KBM-7 (cell line): ENCODE data around the gene DNM2.
A peak's percentile ranks its signal among the peaks of the same experiment; 100 is the strongest.

ENCODE experiments used
- DNase-seq: peaks from one replicate; pipeline ENCODE4 v3.0.0-alpha.2; 2015
- in situ Hi-C: fragments of 300-500 bp; cut with MboI; formaldehyde crosslinking; loops from 2 replicates; pipeline ENCODE4 v1.14.3; 2020; ENCODE audit warnings: low sequenced_read_pairs, low pct_unique_long_range_greater_than_20kb, mixed read lengths

DNM2 gene

DNA sequence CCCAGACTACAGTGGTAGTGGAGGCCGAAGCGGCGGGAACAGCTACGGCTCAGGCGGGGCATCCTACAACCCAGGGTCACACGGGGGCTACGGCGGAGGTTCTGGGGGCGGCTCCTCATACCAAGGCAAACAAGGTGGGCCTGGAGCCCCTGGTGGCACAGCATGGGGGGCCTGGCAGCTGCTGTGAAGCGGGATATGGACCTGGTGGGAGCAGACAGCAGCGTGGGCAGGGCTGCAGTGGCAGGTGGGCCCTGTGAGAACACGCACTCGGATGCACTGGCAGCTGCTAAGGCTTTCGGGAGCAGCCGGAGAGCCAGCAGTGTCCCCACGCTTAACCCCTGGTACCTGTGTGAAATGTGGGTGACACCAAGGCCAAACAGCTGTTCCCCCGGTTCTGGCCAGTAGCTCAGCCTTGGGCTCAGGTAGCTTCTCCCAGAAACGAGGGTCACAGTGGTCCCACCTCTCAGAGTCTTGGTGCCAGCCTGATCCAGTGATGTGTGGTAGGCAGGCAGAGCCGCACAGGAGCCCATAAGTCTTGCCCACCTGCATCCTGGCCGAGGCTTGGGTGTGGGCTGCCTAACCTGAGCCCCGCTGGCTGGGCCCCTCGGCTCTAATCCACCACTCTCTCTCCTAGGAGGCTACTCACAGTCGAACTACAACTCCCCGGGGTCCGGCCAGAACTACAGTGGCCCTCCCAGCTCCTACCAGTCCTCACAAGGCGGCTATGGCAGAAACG lies 29.2 kb upstream of the DNM2 start:
- DNase-seq: no peak
- in situ Hi-C loops: no loop called here

DNA sequence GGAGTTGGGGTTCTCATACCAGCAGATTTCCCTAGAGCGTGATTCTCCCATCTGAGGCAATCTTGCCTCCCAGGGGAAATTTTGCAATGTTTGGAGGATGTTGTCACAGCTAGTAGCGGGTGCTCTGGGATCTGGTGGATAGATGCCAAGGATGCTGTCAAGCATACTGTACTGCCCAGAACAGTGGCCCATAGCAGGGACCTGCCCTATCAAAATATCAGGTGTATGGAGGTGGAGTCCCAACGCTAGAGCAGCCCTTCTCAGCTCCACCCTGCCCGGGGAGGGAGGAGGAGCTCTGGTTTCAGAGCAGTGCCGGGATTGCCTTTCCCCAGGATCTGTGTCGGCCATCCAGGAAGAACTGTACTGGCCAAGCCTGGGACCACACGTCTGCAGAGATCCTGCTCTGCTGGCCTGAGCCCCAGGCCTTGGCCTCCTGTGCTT lies 27.5 kb upstream of the DNM2 start:
- in situ Hi-C loops: no loop called here
- DNase-seq: no peak

DNA sequence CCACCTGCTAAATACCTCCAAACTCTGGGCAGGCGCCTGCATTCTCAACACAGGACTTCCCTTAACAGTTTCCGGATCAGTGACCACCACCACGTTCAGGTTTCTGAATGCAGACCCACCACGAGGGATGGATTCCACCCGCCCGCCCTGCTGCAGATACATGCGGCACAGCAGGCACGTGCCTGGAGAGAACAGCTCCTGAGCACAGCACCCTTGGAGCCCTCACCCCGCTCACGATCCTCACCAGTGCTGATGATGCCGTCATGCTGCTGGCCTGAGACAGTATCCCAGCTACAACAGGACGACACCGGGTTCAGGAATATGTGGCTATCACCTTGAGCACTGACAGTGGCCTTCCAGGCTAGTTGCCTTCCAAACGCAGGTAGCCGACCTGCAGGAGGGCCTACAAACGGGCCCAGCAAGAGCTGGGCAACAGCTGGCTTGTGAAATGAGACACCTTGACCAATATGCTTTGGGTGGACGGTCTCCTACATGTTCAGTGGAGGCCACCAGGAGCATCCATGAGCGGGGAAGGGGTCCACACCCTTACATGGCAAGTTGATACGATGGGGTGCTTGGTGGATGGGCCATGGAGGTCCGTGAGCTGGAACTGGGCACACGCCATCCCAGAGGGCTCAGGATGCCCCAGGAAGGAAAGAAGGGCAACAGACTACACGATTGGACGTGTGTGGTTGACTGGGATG lies 26.5 kb upstream of the DNM2 start:
- in situ Hi-C loops: no loop called here
- no peak for DNase-seq

DNA sequence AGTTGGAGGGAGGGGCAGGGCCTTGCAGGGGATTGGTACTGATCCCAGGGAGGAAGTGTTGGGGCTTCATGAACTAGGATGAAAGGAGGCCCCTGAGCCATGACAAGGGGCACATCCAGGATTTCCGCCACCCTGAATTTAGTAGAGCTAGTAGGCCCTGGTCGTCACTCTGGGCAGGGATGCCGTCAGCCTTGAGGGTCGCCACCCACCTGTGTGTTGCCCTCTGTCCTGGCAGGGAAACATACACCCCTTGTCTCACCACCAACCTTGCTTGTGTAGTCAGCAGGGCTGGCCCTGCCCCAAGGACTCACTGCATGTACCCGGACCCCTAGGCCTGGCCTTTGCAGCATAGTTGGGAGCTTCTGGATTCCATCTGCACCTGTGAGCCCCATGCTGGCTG lies 26.0 kb upstream of the DNM2 start:
- no peak for DNase-seq
- in situ Hi-C loops: no loop called here

DNA sequence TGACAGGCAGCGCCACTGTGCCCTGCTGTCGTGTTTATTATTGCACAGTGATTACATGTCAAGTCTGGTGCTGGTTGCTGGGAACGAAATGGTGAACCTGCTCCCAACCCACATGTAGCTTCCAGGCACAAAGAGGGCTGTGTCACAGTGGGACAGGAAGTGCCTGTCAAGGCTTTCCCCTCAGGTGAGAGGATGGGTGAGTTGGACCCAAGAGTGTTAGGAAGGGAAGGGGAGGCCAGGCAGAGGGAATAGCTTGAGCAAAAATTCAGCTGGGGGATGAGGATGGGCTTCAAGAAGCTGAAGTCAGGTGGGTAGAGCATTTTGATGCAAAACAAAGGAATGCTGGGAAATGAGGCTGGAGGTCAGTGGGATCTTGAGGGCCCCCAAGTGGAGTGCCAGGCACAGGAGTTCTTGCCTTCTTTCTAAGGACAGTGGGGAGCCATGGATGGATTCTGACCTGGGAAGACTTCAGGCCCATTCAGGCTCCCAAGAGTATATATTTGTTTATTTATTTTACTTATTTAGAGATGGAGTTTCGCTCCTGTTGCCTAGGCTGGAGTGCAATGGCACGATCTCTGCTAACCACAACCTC lies 25.1 kb upstream of the DNM2 start:
- in situ Hi-C loops: no loop called here
- no peak for DNase-seq

DNA sequence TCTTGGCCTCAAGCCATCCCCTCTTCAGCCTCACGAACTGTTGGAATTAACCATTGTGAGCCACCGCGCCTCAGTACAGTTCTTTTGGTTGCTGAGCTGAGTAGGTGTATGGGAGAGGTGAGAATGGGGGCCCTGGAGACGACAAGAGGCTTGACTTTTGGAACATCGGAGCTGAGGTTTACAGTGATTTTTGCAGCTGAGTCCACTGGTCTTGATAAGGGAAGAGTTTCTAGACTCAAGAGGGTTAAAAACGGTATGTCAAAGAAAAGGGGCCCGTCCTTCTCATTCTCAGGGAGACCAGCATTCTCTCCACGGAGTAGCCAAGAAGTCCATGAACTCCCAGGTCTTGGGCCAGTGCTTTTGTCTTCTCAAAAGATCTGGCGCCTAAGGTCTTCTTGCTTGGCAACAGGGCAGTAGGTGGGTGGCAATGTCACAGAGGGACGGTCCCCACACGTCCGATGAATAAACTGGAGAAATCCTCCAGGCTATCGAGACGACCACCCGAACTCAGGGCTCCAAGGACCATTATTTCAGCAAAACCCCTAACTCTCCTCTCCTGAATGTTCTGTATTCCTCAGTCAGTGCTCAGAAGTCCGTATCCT lies 23.1 kb upstream of the DNM2 start:
- DNase-seq: peak; percentile 15
- in situ Hi-C loops: no loop called here

DNA sequence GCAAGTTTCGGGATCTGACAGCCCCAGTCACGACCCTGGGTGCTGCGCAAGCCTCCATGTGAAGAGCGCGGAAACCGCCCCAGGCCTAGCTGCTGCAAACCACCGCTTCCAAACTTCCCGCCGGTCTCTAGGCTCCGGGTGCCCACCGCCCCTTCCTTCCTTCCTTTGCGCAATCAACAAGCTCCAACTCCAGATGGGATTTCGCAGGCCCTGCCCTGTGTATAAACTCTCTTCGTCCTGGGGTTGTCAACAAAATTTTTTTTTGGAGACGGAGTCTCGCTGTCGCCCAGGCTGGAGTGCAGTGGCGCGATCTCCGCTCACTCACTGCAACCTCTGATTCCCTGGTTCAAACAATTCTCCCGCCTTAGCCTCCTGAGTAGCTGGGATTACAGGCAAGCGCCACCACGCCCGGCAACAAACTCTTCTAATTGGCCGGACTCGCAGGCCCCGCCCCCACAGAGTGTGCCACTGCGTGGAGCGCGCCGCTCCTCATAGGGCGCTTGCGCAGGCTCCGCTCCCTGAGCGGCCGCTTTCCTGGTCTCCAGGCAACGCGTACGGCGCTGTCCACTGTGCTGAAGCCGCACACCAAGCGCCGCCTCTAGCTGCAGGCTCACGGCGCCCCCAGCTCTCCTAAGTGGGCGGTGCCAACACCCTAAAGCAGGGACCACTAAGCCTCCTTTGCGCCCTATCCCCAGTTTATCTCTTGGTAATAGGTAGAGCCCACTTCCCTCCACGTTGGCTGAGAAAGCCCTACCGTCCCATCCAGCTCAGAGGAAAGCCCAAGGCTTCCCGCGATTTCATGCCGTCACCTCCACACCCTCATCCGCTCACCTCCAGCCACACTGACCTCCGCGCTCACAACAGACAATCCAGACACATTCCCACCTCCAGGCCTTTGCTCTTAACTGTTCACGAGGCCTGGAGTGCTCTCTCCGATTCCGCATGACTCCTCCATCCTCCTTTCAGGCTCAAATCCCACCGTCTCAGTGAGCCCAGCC lies 22.2 kb upstream of the DNM2 start:
- peak; percentile 97 for DNase-seq
- in situ Hi-C loops: no loop called here

DNA sequence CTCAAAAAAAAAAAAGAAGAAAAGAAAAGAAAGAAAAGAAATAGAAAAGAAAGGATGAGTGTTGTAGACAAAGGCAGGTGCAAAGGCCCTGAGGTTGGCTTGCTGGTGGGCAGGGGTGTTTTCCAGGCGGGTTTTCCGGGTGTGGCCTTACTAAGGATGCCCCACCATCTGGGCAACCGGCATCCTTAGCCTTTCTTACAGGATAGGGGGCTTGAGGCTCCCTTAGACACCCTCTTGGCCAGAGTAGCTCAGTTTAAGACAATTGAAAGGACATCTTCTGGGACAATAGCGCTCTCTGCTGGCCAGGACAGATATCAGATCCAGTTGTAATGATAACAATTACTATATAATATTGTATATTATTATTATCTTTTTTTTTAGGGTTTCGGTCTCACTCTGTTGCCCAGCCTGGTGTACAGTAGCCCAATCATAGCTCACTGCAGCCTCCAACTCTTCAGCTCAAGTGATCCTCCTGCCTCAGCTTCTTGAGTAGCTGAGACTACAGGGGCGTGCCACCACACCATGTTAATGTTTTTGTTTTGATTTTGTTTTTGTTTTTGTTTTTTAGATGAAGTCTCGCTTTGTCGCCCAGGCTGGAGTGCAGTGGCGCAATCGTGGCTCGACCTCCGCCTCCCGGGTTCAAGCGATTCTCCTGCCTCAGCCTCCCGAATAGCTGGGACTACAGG lies 18.1 kb upstream of the DNM2 start:
- peak; percentile 65 for DNase-seq
- in situ Hi-C loops: no loop called here

DNA sequence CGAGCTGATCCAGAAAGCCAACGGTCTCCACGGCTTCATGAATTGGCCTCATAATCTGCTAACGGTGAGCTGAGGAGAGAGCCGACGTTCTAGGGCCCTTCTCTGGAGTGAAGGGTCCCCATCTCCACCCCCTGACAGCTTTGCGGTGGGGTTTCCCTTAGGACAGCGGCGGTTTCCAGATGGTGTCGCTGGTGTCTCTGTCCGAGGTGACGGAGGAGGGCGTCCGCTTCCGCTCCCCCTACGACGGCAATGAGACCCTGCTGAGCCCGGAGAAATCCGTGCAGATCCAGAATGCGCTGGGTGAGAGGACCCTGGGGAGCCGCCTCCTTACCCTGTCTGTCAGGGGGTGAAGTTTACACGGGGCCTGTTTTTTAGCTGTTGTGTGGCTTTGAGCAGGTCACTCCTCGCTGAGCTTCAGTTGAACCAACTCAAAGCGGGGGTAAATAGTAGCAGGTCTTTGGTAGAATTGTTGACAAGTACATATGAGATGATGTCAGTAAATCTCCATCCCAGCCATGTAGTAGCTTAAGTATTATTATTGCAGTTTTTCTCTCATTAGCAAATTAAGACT lies 15.8 kb upstream of the DNM2 start:
- in situ Hi-C loops: no loop called here
- DNase-seq: peak; percentile 74

DNA sequence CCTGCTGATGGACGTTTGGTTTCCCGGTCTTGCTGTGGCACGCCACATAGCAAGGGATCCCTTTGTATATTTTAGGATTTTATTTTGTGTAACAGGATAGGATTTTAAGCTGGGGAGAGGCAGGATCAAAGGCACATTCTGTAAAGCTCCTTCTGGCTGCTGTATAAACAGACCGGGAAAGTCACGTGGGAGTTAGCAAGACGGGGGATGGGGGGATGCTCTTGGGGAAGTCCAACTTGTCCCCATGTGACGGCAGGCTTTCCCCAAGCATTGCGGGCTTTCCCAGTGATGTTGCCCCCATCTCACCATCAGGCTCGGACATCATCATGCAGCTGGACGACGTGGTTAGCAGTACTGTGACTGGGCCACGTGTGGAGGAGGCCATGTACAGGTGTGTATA lies 10.9 kb upstream of the DNM2 start:
- no peak for DNase-seq
- in situ Hi-C loops: no loop called here

DNA sequence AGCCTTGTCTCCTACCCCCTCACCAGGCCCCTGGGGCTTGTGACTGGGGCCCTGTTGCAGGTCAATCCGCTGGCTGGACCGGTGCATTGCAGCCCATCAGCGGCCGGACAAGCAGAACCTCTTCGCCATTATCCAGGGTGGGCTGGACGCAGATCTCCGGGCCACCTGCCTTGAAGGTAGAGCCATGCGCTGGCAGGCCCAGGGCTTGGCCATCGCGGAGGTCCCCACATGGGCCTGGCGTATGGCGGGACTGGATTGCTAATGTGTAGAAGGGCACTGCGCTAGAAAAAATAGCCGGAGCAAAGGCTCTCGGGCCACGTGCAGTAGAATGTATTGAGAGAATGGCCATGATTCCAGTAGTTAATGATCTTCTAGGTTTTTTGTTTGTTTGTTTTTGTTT lies 10.4 kb upstream of the DNM2 start:
- DNase-seq: no peak

DNA sequence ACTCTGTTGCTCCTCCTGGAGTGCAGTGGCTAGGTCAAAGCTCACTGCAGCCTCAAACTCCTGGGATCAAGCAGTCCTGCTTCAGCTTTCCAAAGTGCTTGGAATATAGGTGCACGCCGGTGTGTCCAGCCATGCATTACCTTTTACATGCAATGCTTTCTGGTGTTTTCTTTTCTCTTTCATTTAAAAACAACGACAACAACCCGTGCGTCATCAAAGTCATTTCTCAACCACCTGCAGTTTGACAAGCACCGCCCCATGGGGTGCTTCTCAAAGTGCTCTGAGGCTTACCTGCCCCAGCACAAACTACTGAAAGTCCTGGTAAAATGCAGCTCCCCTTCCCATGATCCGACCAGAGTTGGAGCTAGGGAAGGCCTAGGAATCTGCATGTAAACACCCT lies 9.6 kb upstream of the DNM2 start:
- in situ Hi-C loops: no loop called here
- no peak for DNase-seq

More for the DNA sequence above, 10.4 kb upstream of the DNM2 start:
- in situ Hi-C loops: no loop called here

DNA sequence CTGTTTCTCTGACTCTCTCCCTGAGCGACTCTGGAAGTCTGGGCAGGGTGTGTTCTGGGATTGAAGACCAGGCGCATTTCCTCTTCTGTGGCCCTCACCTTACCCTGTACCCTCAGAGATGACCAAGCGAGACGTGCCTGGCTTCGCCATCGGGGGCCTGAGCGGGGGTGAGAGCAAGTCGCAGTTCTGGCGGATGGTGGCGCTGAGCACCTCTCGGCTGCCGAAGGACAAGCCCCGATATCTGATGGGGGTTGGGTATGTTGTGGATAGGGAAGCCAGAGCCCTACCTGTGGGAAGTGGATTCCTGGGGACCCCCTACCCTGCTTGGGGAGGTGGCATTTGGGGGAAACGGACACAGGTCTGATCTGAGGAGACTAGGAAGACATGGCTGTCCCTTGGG lies 5.8 kb upstream of the DNM2 start:
- in situ Hi-C loops: no loop called here

DNA sequence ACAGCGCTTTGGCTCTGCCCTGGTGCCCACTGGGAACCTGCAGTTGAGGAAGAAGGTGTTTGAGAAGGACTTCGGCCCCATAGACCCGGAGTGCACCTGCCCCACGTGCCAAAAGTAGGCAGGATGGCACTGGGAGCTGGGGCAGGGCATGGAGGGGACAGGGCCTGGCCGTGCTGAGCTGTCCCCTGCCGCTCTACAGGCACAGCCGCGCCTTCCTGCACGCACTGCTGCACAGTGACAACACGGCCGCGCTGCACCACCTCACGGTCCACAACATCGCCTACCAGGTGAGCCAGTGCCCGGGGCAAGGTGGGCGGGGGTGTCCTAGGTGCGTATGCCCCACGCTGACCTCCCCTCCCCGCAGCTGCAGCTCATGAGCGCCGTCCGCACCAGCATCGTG lies 5.1 kb upstream of the DNM2 start:
- in situ Hi-C loops: no loop called here
- no peak for DNase-seq

More for the DNA sequence above, 5.8 kb upstream of the DNM2 start:
- no peak for DNase-seq

DNA sequence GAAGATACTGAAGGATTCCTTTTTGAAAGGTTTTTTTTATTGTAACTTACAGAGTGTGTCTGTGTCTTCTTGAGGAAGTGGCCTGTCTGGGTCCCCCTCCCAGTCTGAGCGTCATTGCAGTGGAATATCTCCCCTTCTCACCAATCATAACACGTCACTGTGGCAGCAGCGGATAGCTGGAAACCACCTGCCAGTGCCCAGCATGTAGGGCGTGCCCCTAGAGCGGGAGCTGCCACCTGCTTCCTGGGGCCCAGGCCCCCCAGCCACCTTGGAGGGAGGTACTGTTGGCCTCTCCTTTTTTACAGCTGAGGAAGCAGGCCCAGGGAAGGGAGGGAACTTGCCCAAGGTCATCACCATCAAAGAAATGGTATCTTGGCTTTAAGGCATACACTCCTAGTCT lies 4.6 kb upstream of the DNM2 start:
- in situ Hi-C loops: no loop called here
- DNase-seq: peak; percentile 16

DNA sequence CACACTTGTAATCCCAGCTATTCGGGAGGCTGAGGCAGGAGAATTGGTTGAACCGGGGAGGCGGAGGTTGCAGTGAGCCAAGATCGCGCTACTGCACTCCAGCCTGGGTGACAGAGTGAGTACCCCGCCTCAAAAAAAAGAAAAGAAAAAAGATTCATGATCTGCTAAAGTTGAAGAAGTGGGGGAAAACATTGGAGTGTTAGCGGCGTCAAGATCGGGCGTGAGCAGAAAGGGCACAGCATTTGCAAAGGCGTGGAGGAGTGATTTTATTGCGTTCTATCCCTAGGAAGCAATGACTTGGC lies 874 bp upstream of the DNM2 start:
- in situ Hi-C loops: no loop called here
- no peak for DNase-seq

DNA sequence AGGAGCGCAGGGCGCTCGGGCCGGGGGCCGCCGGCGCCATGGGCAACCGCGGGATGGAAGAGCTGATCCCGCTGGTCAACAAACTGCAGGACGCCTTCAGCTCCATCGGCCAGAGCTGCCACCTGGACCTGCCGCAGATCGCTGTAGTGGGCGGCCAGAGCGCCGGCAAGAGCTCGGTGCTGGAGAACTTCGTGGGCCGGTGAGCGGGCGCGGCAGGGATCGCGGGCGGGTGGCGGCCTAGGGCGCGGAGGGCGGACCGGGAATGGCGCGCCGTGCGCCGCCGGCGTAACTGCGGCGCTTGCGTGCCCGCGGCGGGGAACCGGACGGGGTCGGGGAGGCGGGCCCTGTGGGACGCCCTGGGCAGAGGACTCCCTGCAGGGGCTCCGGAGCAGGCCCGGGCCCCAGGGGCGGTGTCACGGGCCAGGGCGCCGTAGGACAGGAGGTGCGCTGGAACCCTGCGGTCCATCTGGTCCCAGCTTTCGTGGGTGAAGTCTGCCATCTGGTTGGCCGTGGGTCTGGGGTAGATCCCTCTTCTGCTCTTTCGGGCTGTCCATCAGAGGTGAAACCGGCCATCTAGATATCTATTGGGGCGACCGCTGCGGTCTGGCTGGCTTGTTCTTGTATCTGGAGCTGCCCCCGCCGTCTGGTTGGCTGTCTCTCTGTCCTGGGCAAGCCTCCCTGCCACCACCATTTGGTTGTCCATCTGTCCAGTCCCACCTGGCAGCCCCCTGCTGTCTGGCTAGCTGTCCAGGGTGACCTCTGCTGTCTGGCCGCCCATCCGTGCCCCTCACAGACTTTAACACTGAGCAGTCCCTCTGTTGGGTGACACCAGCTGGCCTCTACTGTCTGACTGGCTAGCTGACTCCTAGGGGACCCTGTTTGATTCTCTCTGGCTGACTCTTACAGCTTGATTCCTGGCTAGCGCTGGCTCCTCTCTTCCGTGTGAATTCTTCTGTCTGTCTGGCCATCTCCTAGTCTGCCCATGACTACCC lies 622 bp downstream of the DNM2 start:
- peak; percentile 38 for DNase-seq
- in situ Hi-C loops: no loop called here
